ENCODE results near the gene PLEKHD1.

DNA sequence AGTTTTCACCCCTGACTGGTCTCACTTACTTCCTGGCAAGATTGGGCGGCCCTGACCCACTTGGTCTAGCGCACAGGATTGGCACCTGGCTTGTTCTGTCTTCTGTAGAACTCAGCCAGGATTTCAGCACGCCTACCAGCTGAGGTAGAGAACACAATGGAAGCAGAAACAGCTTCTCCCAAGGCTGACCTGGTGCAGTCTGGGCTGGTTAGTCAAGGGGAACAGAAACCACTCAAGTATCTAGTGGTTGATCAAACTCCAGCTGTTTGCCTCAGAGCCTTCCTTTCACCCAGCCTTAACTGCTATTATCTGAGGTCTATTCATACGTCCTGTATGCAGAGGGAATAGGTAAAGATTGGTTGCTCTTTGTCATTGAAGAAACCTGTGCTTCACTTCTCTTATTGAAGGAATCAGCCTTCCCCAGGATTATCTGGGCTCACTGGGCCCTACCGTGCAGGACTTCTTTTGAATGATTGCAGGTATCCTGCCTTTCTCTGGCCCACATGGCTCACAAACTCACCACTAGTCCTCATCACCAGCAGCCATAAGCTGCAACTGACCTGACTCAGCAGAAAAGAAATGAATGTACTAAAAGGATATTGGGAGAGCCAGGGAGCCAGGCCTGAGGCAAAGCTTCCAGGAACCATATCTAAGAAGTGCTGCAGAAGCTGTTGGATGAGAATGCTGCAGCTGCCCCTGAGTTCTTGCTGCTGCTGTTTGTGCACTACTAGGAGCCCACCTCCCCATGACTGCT, 2.5 kb upstream of the PLEKHD1 start:
- TF ChIP-seq, protein P1, sequence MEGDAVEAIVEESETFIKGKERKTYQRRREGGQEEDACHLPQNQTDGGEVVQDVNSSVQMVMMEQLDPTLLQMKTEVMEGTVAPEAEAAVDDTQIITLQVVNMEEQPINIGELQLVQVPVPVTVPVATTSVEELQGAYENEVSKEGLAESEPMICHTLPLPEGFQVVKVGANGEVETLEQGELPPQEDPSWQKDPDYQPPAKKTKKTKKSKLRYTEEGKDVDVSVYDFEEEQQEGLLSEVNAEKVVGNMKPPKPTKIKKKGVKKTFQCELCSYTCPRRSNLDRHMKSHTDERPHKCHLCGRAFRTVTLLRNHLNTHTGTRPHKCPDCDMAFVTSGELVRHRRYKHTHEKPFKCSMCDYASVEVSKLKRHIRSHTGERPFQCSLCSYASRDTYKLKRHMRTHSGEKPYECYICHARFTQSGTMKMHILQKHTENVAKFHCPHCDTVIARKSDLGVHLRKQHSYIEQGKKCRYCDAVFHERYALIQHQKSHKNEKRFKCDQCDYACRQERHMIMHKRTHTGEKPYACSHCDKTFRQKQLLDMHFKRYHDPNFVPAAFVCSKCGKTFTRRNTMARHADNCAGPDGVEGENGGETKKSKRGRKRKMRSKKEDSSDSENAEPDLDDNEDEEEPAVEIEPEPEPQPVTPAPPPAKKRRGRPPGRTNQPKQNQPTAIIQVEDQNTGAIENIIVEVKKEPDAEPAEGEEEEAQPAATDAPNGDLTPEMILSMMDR (conservative IDR thresholded peaks at IDR 0.05 in 1 of 2, IDR thresholded peaks at IDR 0.05 in 1 of 2; ENCODE audit: extremely low read depth in 1 of 2, insufficient read depth in 1 of 2, low read depth in 1 of 2, low read length in 2 of 2) = no peak
- no peak for TF ChIP-seq EZH2 (IDR thresholded peaks at IDR 0.05; ENCODE audit: borderline replicate concordance, low read length)

Measured in mammary epithelial cell (primary cell).